H1 (cell line): ENCODE measurements around the gene RAPGEF5. TPM values are rescaled to one million over a fixed set of nuclear protein-coding genes. Genes with fewer than 3 reads are reported as not detected.

Experiments
- CTCF ChIA-PET: fragments of 300-600 bp; sonication (Branson Sonifier 250); formaldehyde crosslinking; loops from one replicate; lab custom pipeline; 2021; ENCODE audit not compliant: partially characterized antibody; lab: Charles Lee
- POLR2A ChIA-PET: fragments of 300-600 bp; sonication (Branson Sonifier 250); formaldehyde crosslinking; loops from one replicate; lab custom pipeline; 2021; ENCODE audit warnings: inconsistent platforms; ENCODE audit not compliant: partially characterized antibody; lab: Charles Lee
- DNase-seq, 2 experiments: peaks; one replicate each; pipeline versions ENCODE4 v3.0.0 to v3.0.0-alpha.2; 2010 to 2022; ENCODE audit warnings: low spot score in 2 of 2, low read depth in 1 of 2, mixed read lengths in 1 of 2
- FAIRE-seq: peaks from 2 replicates; lab custom pipeline; 2011; peaks lifted over from hg19 to GRCh38; lab: Jason Lieb, UNC
- H2AFZ ChIP-seq: 2 replicates; pipeline ENCODE4 v1.8.1; 2012; ENCODE audit warnings: low read length, inconsistent platforms
- H2AK5ac ChIP-seq: 2 replicates; pipeline ENCODE4 v1.6.1; 2013; ENCODE audit warnings: low read depth, low read length
- H2BK120ac ChIP-seq: replicated peaks from 2 replicates; pipeline ENCODE3; 2013; ENCODE audit warnings: low read depth, low read length, inconsistent platforms
- H2BK12ac ChIP-seq: 2 replicates; pipeline ENCODE4 v1.6.1; 2013; ENCODE audit warnings: low read depth, low read length
- H2BK15ac ChIP-seq: 2 replicates; pipeline ENCODE4 v1.6.1; 2013; ENCODE audit warnings: low read length
- H2BK20ac ChIP-seq: 2 replicates; pipeline ENCODE4 v1.6.1; 2013; ENCODE audit warnings: low read length
- H2BK5ac ChIP-seq: 2 replicates; pipeline ENCODE4 v1.6.1; 2013; ENCODE audit warnings: low read depth, low read length
- H3K14ac ChIP-seq: 2 replicates; pipeline ENCODE4 v1.6.1; 2013; ENCODE audit warnings: inconsistent platforms; ENCODE audit not compliant: insufficient read length
- H3K18ac ChIP-seq: 2 replicates; pipeline ENCODE4 v1.6.1; 2013; ENCODE audit warnings: low read length; ENCODE audit errors: extremely low read depth
- H3K23ac ChIP-seq: 2 replicates; pipeline ENCODE4 v1.6.1; 2013; ENCODE audit warnings: inconsistent platforms; ENCODE audit not compliant: insufficient read length
- H3K23me2 ChIP-seq: 2 replicates; pipeline ENCODE4 v1.6.1; 2013; ENCODE audit warnings: low read depth, low read length
- H3K27ac ChIP-seq: 2 replicates; pipeline ENCODE4 v1.6.1; 2011; ENCODE audit warnings: low read depth, low read length, inconsistent platforms
- H3K27me3 ChIP-seq, 4 experiments: replicated peaks in 1 of 4; 1 replicate in 1 of 4; 2 replicates in 3 of 4; pipeline versions ENCODE4 v1.6.1 to v1.8.1; 2011 to 2013; ENCODE audit warnings: low read length in 3 of 4, mild to moderate bottlenecking in 3 of 4, inconsistent platforms in 2 of 4, mixed read lengths in 2 of 4, moderate library complexity in 1 of 4; ENCODE audit not compliant: control insufficient read depth in 3 of 4, insufficient read depth in 3 of 4; ENCODE audit errors: extremely low read depth in 1 of 4
- H3K36me3 ChIP-seq, 4 experiments: 2 replicates each; pipeline versions ENCODE4 v1.6.1 to v1.8.1; 2011 to 2013; ENCODE audit warnings: mild to moderate bottlenecking in 4 of 4, low read length in 3 of 4, moderate library complexity in 2 of 4, control low read depth in 1 of 4, inconsistent platforms in 1 of 4; ENCODE audit not compliant: insufficient read depth in 4 of 4, control insufficient read depth in 2 of 4
- H3K4ac ChIP-seq: replicated peaks from 2 replicates; pipeline ENCODE3; 2013; ENCODE audit warnings: low read length, low read depth, mixed read lengths, inconsistent platforms; ENCODE audit not compliant: insufficient read length
- H3K4me1 ChIP-seq, 4 experiments: replicated peaks in 1 of 4; 1 replicate in 1 of 4; 2 replicates in 3 of 4; pipeline versions ENCODE4 v1.6.1 to v1.8.1; 2011 to 2013; ENCODE audit warnings: low read length in 3 of 4, inconsistent platforms in 2 of 4, mixed read lengths in 1 of 4; ENCODE audit not compliant: insufficient read depth in 4 of 4, control insufficient read depth in 3 of 4
- H3K4me2 ChIP-seq, 2 experiments: 2 replicates each; pipeline versions ENCODE4 v1.6.1 to v1.8.1; 2011 to 2013; ENCODE audit warnings: low read depth in 2 of 2, low read length in 2 of 2, control low read depth in 1 of 2, inconsistent platforms in 1 of 2, mild to moderate bottlenecking in 1 of 2; ENCODE audit not compliant: insufficient read depth in 1 of 2
- H3K4me3 ChIP-seq, 4 experiments: fragments of 200-600, 300-600 bp in 1 of 4; sonication (generic), shearing (Covaris generic), sonication (Bioruptor Twin) in 1 of 4; 2 replicates each; pipeline versions ENCODE4 v1.5.1 to v1.8.1; 2011 to 2016; ENCODE audit warnings: low read length in 4 of 4, low read depth in 3 of 4, control low read depth in 2 of 4, inconsistent platforms in 2 of 4, mild to moderate bottlenecking in 2 of 4, mixed read lengths in 1 of 4, moderate library complexity in 1 of 4; ENCODE audit not compliant: insufficient read depth in 2 of 4; ENCODE audit errors: extremely low read depth in 1 of 4
- H3K56ac ChIP-seq: replicated peaks from 2 replicates; pipeline ENCODE3; 2013; ENCODE audit warnings: low read depth, mild to moderate bottlenecking, mixed read lengths, low read length, inconsistent platforms; ENCODE audit not compliant: insufficient read length
- H3K79me1 ChIP-seq: 2 replicates; pipeline ENCODE4 v1.6.1; 2013; ENCODE audit warnings: low read depth, low read length, control low read depth
- H3K79me2 ChIP-seq, 2 experiments: 2 replicates each; pipeline versions ENCODE4 v1.6.1 to v1.8.1; 2012 to 2013; ENCODE audit warnings: low read length in 2 of 2, mild to moderate bottlenecking in 2 of 2, inconsistent platforms in 1 of 2; ENCODE audit not compliant: insufficient read depth in 2 of 2, control insufficient read depth in 1 of 2
- H3K9ac ChIP-seq, 4 experiments: replicated peaks in 1 of 4; 1 replicate in 1 of 4; 2 replicates in 3 of 4; pipeline versions ENCODE4 v1.6.1 to v1.8.1; 2011 to 2013; ENCODE audit warnings: low read depth in 3 of 4, low read length in 3 of 4, control low read depth in 2 of 4, mild to moderate bottlenecking in 2 of 4, moderate library complexity in 2 of 4, inconsistent platforms in 1 of 4; ENCODE audit errors: extremely low read depth in 1 of 4
- H3K9me3 ChIP-seq, 2 experiments: 2 replicates each; pipeline versions ENCODE4 v1.6.1 to v1.8.1; 2012 to 2013; ENCODE audit warnings: mild to moderate bottlenecking in 2 of 2, moderate library complexity in 2 of 2, control low read depth in 1 of 2, inconsistent platforms in 1 of 2, low read depth in 1 of 2, low read length in 1 of 2, mixed read lengths in 1 of 2; ENCODE audit not compliant: insufficient read depth in 2 of 2
- H4K20me1 ChIP-seq, 2 experiments: replicated peaks in 1 of 2; 2 replicates each; pipeline versions ENCODE3 to v1.8.1; 2011 to 2013; ENCODE audit warnings: inconsistent platforms in 2 of 2, low read length in 2 of 2, mild to moderate bottlenecking in 1 of 2; ENCODE audit not compliant: insufficient read depth in 2 of 2, control insufficient read depth in 1 of 2
- H4K5ac ChIP-seq: 2 replicates; pipeline ENCODE4 v1.6.1; 2013; ENCODE audit warnings: low read length, low read depth, mixed read lengths, inconsistent platforms; ENCODE audit not compliant: insufficient read length
- H4K8ac ChIP-seq: 2 replicates; pipeline ENCODE4 v1.8.0; 2013; ENCODE audit warnings: mild to moderate bottlenecking, moderate library complexity, low read length, inconsistent platforms; ENCODE audit not compliant: insufficient read depth; ENCODE audit errors: extremely low read depth
- H4K91ac ChIP-seq: replicated peaks from 2 replicates; pipeline ENCODE3; 2013; ENCODE audit warnings: low read length, mixed read lengths, inconsistent platforms; ENCODE audit not compliant: insufficient read length
- CBX5 ChIP-seq: fragments of 300-800, 300-1000 bp; sonication (generic); IDR thresholded peaks from 2 replicates; pipeline ENCODE4 v1.7.1; 2016; ENCODE audit warnings: antibody characterized with exemption, low read length, low read depth
- CHD2 ChIP-seq: IDR thresholded peaks from 2 replicates; pipeline ENCODE4 v1.6.1; 2012; ENCODE audit warnings: low read length, improper control_type of control experiment
- GABPA ChIP-seq: IDR thresholded peaks from 2 replicates; pipeline ENCODE4 v1.6.1; 2011; ENCODE audit warnings: mild to moderate bottlenecking, low read length, moderate library complexity, borderline replicate concordance; ENCODE audit not compliant: insufficient read depth
- JUND ChIP-seq: IDR thresholded peaks from 2 replicates; pipeline ENCODE4 v1.6.1; 2011; ENCODE audit warnings: mild to moderate bottlenecking, improper control_type of control experiment, low read length
- RNF2 ChIP-seq: fragments of 200-900, 300-1000 bp; sonication (generic); IDR thresholded peaks from 2 replicates; pipeline ENCODE4 v1.7.1; 2016; ENCODE audit warnings: borderline replicate concordance, low read depth, mild to moderate bottlenecking, antibody characterized with exemption, low read length; ENCODE audit not compliant: poor library complexity, severe bottlenecking; ENCODE audit errors: missing control alignments
- SRF ChIP-seq: IDR thresholded peaks from 2 replicates; pipeline ENCODE4 v1.6.1; 2011; ENCODE audit warnings: mild to moderate bottlenecking, low read depth, low read length, moderate library complexity
- SUZ12 ChIP-seq: fragments of 200-600 bp; sonication (generic); IDR thresholded peaks from 2 replicates; pipeline ENCODE4 v1.6.1; 2012; ENCODE audit warnings: mild to moderate bottlenecking, inconsistent platforms, low read length, moderate library complexity, mixed read lengths
- TAF7 ChIP-seq: optimal IDR thresholded peaks from 2 replicates; pipeline ENCODE3; 2011; ENCODE audit warnings: low read depth, mild to moderate bottlenecking, inconsistent platforms, low read length, moderate library complexity, borderline replicate concordance
- WGBS, 2 experiments: shearing (Covaris generic) in 1 of 2; methylation state at CpG; one replicate each; pipeline versions ENCODE4 v1.1.6 to v1.1.7; 2013 to 2015; ENCODE audit warnings: low lambda C conversion rate in 2 of 2, mixed read lengths in 2 of 2, inconsistent platforms in 1 of 2, low coverage in 1 of 2, missing lambda C conversion rate in 1 of 2; ENCODE audit not compliant: insufficient replicate concordance in 2 of 2, insufficient coverage in 1 of 2, insufficient read length in 1 of 2; ENCODE audit errors: extremely low coverage in 1 of 2, missing lambda C conversion rate in 1 of 2; 5-methylcytosine and 5-hydroxymethylcytosine counted together
- polyA plus RNA-seq, 7 experiments: library from polyadenylated mRNA; depleted of rRNA in 3 of 7; stranded (reverse) in 5 of 7; unstranded in 2 of 7; fragments of >200 nt in 5 of 7; fragments of 200-250 nt in 2 of 7; gene quantifications; 1 replicate in 5 of 7; 2 replicates in 1 of 7; 4 replicates in 1 of 7; pipeline versions ENCODE4 v1.2.1 to v1.2.3, GENCODE V29; 2011 to 2013; ENCODE audit warnings: missing spikeins in 2 of 7, mixed read lengths in 2 of 7
- total RNA-seq: library from RNA; stranded (reverse); fragmentation: NEBNext Ultra II Directional; extraction: Animal tissue kit (Norgen Biotek cat#: 25700); gene quantifications from 2 replicates; pipeline ENCODE4 v1.2.1, GENCODE V29; 2021

The RAPGEF5 gene
- total and polyA plus RNA-seq, 2 of the 8 experiments (the other 6 are each of a cell fraction or from before 2014, with no cell fraction given) = 4.4 to 22.9 TPM

- Histone ChIP-seq H3K18ac (no peak overlapping the region), H3K9ac (no peak overlapping the region), H4K91ac (no peak overlapping the region), H3K23me2 (peaks cover 8% of the 10 kb centered on the region; the same call in 1 of the 2 replicates), H3K4me1 (peaks cover 0 to 22% (median 12%) of the 10 kb centered on the region in 4 experiments; a peak in 4 of 7 replicates), H3K79me1 (no peaks in the 10 kb centered on the region), H3K23ac (no peak overlapping the region), H3K4me3 (no peak overlapping the region), H4K5ac (no peak overlapping the region), H4K8ac (no peak overlapping the region), H2BK5ac (no peak overlapping the region), H2AK5ac (no peak overlapping the region), H3K27me3 (no peaks in the 10 kb centered on the region), H2BK120ac (no peak overlapping the region), H3K4ac (no peak overlapping the region), H2BK20ac (no peak overlapping the region; the same call in 1 of the 2 replicates), H3K27ac (no peak overlapping the region), H3K4me2 (no peak overlapping the region), H3K14ac (no peak overlapping the region), H2AFZ (no peak overlapping the region), H3K9me3 (no peaks in the 10 kb centered on the region), H3K36me3 (peaks cover 0 to 3% (median 0%) of the 10 kb centered on the region in 4 experiments; a peak in 1 of 8 replicates), H2BK15ac (no peak overlapping the region; the same call in 1 of the 2 replicates), H2BK12ac (no peak overlapping the region), H3K79me2 (no peaks in the 10 kb centered on the region), H4K20me1 (no peaks in the 10 kb centered on the region), H3K56ac (no peak overlapping the region)
- no peak for DNase-seq
- FAIRE-seq = no peak
- POLR2A ChIA-PET = interaction anchor here (1.3 kb wide), 1 partner anchor 9 kb away, joined by 3 read pairs; no protein-coding TSS in a partner anchor
- 95% methylated on average over 8 of the region's 8 CpGs; no CpG with 5 or more reads in 1 of the 2 experiments for whole genome bisulfite sequencing, 2 experiments
- no peak for TF ChIP-seq GABPA
- no peak for TF ChIP-seq CHD2
- TF ChIP-seq TAF7 = no peak
- no peak for TF ChIP-seq JUND
- no peak for TF ChIP-seq SRF
- no peak for TF ChIP-seq SUZ12
- no peak for TF ChIP-seq CBX5
- no peak for TF ChIP-seq RNF2
- CTCF ChIA-PET = interaction anchor here (3.0 kb wide), 1 partner anchor 81 kb away, joined by 16 read pairs; no protein-coding TSS in a partner anchor
Measured at GRCh38 chr7:22190736-22191135, 166.2 kb downstream of the RAPGEF5 start.
